Right cardiac atrium (tissue), 5 donors: ENCODE results near the gene SP4. TPM values are rescaled to one million over a fixed set of nuclear protein-coding genes. Genes with fewer than 3 reads are reported as not detected.

Experiments
- ATAC-seq, 2 donors: fragments of 200-7000 bp; cut with Tn5 transposase; one replicate each; pipeline versions ENCODE4 v1.8.0 to v1.9.1; 2020; ENCODE audit warnings: moderate library complexity in 2 of 2, mild to moderate bottlenecking in 1 of 2
- DNase-seq, 3 donors: peaks; one replicate each; pipeline ENCODE4 v3.0.0-alpha.2; 2020
- H3K27ac ChIP-seq: one replicate; pipeline ENCODE4 v1.5.1; 2013; ENCODE audit warnings: mild to moderate bottlenecking, low read length, control low read depth, moderate library complexity
- H3K27me3 ChIP-seq: one replicate; pipeline ENCODE4 v1.6.1; 2013; ENCODE audit not compliant: control insufficient read depth, insufficient read depth
- H3K4me1 ChIP-seq: one replicate; pipeline ENCODE4 v1.6.1; 2013; ENCODE audit warnings: low read length; ENCODE audit not compliant: control insufficient read depth, insufficient read depth
- H3K4me3 ChIP-seq: one replicate; pipeline ENCODE4 v1.5.1; 2013; ENCODE audit warnings: low read length, control low read depth
- H3K9me3 ChIP-seq: one replicate; pipeline ENCODE4 v1.6.1; 2013; ENCODE audit warnings: low read length; ENCODE audit not compliant: control insufficient read depth
- WGBS: extraction: QIAGEN DNeasy Blood & Tissue Kit; methylation state at CpG from one replicate; pipeline ENCODE4 v1.1.7; 2013; 5-methylcytosine and 5-hydroxymethylcytosine counted together
- intact Hi-C, 4 donors: fragments of 100-400 bp; cut with DNase I; formaldehyde crosslinking; loops; one replicate each; pipeline versions ENCODE4 v1.11.0 to v1.14.0; 2022 to 2023
- polyA plus RNA-seq: library from polyadenylated mRNA; stranded (reverse); fragments of 200-250 nt; gene quantifications from one replicate; pipeline ENCODE4 v1.2.3, GENCODE V29; 2013
- total RNA-seq, 4 donors: library from RNA; stranded (reverse); fragmentation: NEBNext Ultra II Directional; extraction: Animal tissue kit (Norgen Biotek cat#: 25700); gene quantifications; one replicate each; pipeline ENCODE4 v1.2.1, GENCODE V29; 2021
- donor health status: healthy with polysubstance abuse.
- donor health status: DM: no; HTN: yes; CAD: no.
- donor health status: DM: no; HTN: no; CAD: no.
- donor health status: DM: no; HTN: yes; CAD: no; lungs with severe emphysema.
- donor health status: DM: yes; HTN: yes; CAD: no.

Gene SP4
- total and polyA plus RNA-seq, 5 donors: 3.1 to 10.9 (median 9.8) TPM

DNA sequence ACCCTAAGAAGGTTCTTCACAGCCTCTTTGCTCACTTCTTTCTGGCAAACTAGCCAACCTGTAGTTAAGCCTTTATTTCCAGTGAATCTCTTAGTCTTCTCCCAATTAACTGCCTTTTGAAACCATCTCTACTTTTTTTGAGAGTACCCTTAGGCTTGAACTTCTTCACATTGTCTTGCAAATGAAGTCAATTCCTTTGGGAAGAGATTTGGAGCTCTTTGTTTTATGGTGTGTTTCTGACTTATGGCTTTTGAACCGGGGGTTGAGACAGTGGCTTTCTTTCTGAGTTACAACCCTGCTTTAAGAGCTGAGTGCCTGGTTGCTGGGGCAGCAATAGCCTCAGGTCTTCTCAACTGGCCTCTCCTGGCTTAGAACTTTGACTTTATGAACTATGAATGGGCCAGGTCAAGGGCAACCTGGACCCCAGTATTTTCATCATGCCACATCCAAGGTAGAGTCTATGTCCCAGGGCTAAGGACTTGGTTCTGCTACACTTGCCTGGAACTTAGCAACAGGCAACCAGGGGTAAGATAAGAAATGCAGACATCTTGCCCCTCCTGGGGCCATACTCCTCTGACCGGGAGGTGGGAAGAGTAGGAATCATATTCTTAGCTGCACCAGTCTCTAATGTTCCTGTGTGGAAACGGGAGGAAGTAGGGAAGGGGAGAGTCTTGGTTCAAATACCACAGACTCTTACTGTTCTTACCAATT lies 53.0 kb downstream of the SP4 start:
- Histone ChIP-seq H3K27ac (no peak overlapping the region), H3K27me3 (no peaks in the 10 kb centered on the region), H3K4me3 (no peak overlapping the region), H3K9me3 (no peaks in the 10 kb centered on the region), H3K4me1 (no peaks in the 10 kb centered on the region)
- no peak for DNase-seq
- intact Hi-C loops: no loop called here
- no peak for ATAC-seq
- WGBS: 93% methylated on average over 3 of the region's 3 CpGs

DNA sequence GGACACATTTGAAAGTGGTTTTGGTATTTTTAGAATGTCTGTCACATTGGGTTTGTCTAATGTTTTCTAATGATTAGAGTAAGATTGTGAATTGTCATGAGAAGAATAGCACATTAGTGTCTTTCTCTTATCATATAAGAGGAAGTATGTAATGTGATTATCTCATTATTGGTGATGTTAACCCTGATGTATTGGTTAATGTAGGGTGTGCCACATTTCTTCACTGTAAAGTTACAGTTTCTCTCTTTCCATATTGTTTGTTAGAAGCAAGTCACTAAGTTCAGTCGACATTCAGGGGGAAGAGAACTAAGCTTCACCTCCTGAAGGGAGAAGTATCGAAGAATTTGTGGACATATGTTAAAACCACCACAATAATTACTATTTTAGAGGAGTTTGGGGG lies 58.6 kb downstream of the SP4 start:
- H3K4me3 ChIP-seq: no peak overlapping the region
- no peak overlapping the region for H3K27ac ChIP-seq
- no peaks in the 10 kb centered on the region for H3K9me3 ChIP-seq
- 91% methylated on average over 2 of the region's 2 CpGs for WGBS
- H3K4me1 ChIP-seq: no peaks in the 10 kb centered on the region
- H3K27me3 ChIP-seq: no peaks in the 10 kb centered on the region
- no peak for DNase-seq
- ATAC-seq: no peak
- intact Hi-C loops: no loop called here

DNA sequence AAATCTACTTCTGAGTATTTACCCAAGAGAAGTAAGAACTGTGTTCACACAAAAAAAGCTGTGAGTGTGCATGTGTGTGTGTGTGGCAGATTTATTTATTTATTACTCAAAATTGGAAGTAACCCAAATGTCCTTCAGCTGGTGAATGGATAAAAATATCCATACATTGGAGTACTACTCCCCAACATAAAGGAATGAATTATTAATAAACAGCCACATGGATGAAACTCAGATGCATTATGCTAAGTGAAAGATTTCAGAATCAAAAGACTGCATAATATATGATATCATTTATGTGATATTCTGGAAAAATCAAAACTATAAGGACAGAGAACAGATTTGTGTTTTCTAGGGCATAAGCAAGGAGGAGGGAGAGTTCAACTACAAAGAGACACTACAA lies 67.8 kb downstream of the SP4 start:
- Histone ChIP-seq H3K4me1 (no peaks in the 10 kb centered on the region), H3K27me3 (no peaks in the 10 kb centered on the region), H3K9me3 (no peaks in the 10 kb centered on the region), H3K4me3 (no peak overlapping the region), H3K27ac (no peak overlapping the region)
- intact Hi-C loops: no loop called here
- DNase-seq (no peak), ATAC-seq (no peak)

DNA sequence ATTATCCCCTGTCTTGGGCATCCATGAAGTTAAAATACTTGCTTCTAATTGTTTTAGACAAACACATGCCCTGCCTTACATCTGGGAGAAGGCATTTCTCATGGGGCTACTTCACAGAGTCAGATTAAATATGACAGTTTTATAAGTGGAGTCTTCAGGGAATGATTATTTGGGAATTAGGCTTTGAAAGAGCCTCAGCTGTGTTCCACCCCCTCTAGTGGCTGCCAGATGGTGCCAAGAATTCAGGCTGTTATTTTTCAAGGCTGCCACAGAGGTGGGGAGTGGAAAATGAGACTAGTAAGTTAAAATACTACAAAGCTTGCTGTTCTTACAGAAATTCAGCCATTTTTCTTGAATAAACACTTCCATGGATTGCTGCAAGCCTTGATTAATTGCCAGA lies 69.2 kb downstream of the SP4 start:
- DNase-seq (no peak), ATAC-seq (no peak)
- H3K9me3 ChIP-seq: no peaks in the 10 kb centered on the region
- H3K27ac ChIP-seq: no peak overlapping the region
- no peak overlapping the region for H3K4me3 ChIP-seq
- intact Hi-C loops: no loop called here
- no peaks in the 10 kb centered on the region for H3K27me3 ChIP-seq
- no peaks in the 10 kb centered on the region for H3K4me1 ChIP-seq

DNA sequence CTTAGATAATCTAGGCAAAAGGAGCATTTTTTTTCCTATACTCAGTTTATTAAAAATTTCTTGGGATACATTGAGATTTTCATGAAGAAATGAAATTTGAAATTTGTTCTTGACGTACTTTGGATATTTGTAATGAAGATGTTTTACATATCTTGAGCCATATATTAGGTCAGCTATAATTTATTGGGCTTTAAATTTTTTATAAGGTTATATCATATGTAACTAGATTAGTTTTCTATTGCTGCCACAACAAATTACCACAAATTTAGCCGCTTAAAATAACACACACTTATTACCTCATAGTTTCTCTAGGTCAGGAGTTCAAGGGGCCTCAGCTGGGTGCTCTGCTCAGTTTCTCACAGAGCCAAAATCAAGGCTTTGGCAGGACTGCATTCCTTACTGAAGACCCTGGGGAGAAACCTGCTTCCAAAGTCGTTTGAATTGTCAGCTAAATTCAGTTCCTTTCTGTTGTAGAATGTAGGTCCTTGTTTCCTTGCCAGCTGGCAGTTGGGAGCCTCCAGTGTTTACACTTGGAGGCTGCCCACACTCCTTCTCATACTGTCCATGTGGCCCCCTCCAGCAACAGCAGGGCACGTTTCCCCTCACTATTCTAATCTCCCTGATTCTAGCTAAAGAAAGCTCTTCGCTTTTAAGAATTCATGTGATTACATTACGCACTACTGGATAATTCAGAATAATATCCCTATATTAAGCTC lies 72.4 kb downstream of the SP4 start:
- intact Hi-C loops: loop anchor here in 2 of 4 donors (10.0 kb wide), 1 partner anchor 245 kb away; no protein-coding TSS in a partner anchor
- DNase-seq (no peak), ATAC-seq (no peak)
- 77% methylated on average over 6 of the region's 6 CpGs for WGBS
- H3K4me3 ChIP-seq: no peak overlapping the region
- H3K27me3 ChIP-seq: no peaks in the 10 kb centered on the region
- no peak overlapping the region for H3K27ac ChIP-seq
- H3K9me3 ChIP-seq: no peaks in the 10 kb centered on the region
- no peaks in the 10 kb centered on the region for H3K4me1 ChIP-seq

DNA sequence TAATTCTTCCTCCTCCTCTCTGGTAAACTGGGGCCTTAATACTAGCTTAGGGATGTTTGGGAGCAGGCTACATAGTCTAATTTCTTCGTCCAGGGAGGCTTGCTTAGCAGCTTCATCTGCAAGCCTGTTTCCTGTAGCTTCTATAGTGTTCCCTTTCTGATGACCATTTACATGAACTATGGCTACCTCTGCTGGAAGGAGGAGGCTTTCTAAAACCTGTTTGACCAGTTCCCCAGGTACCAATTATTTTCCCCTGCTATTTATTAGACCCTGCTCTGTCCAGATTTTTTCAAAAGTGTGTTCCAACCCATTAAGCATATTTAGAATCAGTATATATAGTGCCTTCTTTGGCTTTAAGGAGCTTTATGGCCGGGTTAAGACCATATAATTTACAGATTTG lies 76.1 kb downstream of the SP4 start:
- Histone ChIP-seq H3K4me1 (no peaks in the 10 kb centered on the region), H3K9me3 (no peaks in the 10 kb centered on the region), H3K4me3 (no peak overlapping the region), H3K27ac (no peak overlapping the region), H3K27me3 (no peaks in the 10 kb centered on the region)
- no peak for DNase-seq
- ATAC-seq: no peak
- WGBS: 87% methylated on average over 2 of the region's 2 CpGs
- intact Hi-C loops: loop anchor here in 2 of 4 donors (10.0 kb wide), 1 partner anchor 249 kb away; no protein-coding TSS in a partner anchor

DNA sequence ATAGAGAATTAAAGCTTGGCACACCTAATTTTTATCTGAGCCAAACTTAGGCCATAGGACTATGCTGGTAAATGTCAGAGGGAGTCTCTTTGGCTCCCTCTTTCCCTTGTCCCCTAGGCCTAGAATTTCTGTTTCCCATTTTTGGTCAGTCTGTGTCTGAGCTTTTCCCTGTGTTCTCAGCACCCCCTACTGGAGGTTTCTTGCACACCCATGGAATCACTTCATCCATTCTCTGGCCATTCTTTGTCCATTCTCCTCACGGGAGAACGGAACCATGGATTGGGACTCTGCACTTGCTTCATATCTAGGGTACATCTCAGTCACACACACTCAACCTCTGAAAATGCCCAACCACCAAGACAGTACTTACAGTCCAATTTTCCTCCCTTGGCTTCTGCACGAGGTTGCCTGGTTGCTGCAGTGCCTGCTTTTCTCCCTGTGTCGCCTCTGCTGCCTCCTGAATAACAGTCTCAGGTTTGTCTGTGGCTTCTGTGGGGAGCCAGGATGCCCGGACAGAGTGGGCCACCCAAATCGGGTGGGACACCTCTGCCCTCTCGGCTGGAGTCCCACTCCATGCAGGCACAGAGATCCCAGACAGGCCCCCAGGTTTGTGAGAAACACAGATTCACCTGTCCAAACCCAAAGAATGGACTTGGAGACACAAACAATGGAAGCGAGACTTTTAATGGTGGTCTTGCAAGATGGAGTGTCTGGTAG lies 79.9 kb downstream of the SP4 start:
- ATAC-seq (peak; percentile 40 to 48), DNase-seq (no peak)
- Histone ChIP-seq H3K27ac (no peak overlapping the region), H3K9me3 (no peaks in the 10 kb centered on the region), H3K27me3 (no peaks in the 10 kb centered on the region), H3K4me3 (no peak overlapping the region), H3K4me1 (no peaks in the 10 kb centered on the region)
- 86% methylated on average over 8 of the region's 8 CpGs for WGBS
- intact Hi-C loops: loop anchor here in 3 of 4 donors (5.0 to 10.0 kb wide), 2 partner anchors 250 to 253 kb away; no protein-coding TSS in a partner anchor

DNA sequence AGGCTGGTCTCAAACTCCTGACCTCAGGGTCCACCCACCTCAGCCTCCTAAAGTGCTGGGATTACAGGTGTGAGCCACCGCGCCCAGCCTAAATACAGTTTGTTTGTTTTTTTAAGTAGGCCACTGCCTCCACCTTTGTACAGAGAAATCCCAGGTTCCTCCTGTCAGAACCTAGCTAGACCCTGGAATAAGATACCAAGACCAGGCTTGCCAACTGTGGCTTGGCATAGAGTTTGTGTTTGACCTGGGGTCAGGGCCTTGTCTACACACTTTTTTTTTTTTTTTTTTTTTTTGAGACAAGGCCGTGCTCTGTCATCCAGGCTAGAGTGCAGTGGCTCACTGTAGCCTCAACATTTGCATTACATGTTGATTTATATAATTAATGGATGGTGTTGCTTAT lies 80.7 kb downstream of the SP4 start:
- no peak for ATAC-seq
- no peak overlapping the region for H3K27ac ChIP-seq
- H3K4me1 ChIP-seq: no peaks in the 10 kb centered on the region
- intact Hi-C loops: loop anchor here in 3 of 4 donors (5.0 to 10.0 kb wide), 2 partner anchors 251 to 254 kb away; no protein-coding TSS in a partner anchor
- no peaks in the 10 kb centered on the region for H3K9me3 ChIP-seq
- H3K4me3 ChIP-seq: no peak overlapping the region
- 96% methylated on average over 3 of the region's 3 CpGs for WGBS
- no peaks in the 10 kb centered on the region for H3K27me3 ChIP-seq
- no peak for DNase-seq

DNA sequence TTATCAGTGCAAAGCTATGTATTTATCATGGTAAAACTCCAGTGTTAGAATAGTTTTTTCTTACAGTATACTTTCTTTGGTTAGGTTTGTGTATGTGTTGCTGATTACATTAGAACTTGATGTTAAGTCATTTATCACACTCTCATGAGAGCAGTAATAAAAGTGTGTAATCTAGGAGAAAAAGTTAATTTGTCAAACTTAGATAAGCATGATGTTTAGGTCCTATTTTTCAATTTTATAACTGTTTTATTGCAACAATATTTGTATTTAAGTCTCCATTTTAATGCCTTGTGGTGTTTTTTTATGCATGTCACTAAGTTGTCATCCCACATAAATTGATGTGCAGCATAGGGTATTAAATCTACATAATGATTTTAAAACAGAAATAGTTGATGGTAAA lies 86.2 kb downstream of the SP4 start:
- no peak overlapping the region for H3K27ac ChIP-seq
- H3K27me3 ChIP-seq: no peaks in the 10 kb centered on the region
- intact Hi-C loops: no loop called here
- no peak for ATAC-seq
- H3K4me1 ChIP-seq: no peaks in the 10 kb centered on the region
- no peaks in the 10 kb centered on the region for H3K9me3 ChIP-seq
- DNase-seq: no peak
- no peak overlapping the region for H3K4me3 ChIP-seq

DNA sequence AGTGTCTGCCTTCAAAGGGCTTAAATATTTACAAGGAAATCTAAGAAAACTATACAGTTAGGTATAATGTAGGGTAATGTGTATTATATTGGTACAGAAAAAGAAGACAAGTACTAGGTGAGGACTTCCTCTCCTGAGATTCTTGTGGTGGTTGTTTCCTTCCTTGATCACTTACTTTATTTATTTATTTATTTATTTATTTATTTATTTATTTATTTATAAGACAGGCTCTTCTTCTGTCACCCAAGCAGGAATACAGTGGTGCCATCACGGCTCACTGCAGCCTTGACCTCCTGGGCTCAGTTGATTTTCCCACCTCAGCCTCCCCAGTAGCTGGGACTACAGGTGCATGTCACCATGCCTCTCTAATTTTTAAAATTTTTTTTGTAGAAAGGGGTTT lies 96.8 kb downstream of the SP4 start:
- H3K9me3 ChIP-seq: no peaks in the 10 kb centered on the region
- ATAC-seq: no peak
- no peak overlapping the region for H3K4me3 ChIP-seq
- intact Hi-C loops: no loop called here
- WGBS: 93% methylated on average over 1 of the region's 1 CpG
- no peak overlapping the region for H3K27ac ChIP-seq
- DNase-seq: no peak
- H3K4me1 ChIP-seq: no peaks in the 10 kb centered on the region
- no peaks in the 10 kb centered on the region for H3K27me3 ChIP-seq

DNA sequence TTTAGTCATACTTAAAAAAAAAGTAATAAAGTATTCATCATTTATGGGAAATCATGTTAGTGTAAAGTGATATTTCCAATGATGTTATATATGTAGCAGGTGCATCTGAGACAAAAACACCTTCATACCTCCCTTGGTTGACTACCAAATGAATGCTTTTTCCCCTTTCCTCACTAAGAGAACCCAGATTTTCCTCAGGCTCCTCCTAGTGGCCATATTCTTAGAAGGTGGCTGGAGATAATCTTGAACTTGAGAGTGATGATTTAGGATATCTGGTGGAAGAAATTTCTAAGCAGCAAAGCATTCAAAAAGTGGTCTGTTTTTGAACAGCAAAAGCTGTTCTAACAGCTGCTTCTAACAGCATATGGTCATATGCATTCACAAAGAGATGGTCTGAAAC lies 98.1 kb downstream of the SP4 start:
- intact Hi-C loops: no loop called here
- no peak overlapping the region for H3K27ac ChIP-seq
- H3K4me1 ChIP-seq: no peaks in the 10 kb centered on the region
- H3K27me3 ChIP-seq: no peaks in the 10 kb centered on the region
- ATAC-seq (no peak), DNase-seq (no peak)
- no peaks in the 10 kb centered on the region for H3K9me3 ChIP-seq
- no peak overlapping the region for H3K4me3 ChIP-seq
